ENCODE results near the gene NCOR2. TPM values are rescaled to one million over a fixed set of nuclear protein-coding genes. Genes with fewer than 3 reads are reported as not detected.

Gene NCOR2
- polyA plus RNA-seq, 1 donor: 146 TPM

DNA sequence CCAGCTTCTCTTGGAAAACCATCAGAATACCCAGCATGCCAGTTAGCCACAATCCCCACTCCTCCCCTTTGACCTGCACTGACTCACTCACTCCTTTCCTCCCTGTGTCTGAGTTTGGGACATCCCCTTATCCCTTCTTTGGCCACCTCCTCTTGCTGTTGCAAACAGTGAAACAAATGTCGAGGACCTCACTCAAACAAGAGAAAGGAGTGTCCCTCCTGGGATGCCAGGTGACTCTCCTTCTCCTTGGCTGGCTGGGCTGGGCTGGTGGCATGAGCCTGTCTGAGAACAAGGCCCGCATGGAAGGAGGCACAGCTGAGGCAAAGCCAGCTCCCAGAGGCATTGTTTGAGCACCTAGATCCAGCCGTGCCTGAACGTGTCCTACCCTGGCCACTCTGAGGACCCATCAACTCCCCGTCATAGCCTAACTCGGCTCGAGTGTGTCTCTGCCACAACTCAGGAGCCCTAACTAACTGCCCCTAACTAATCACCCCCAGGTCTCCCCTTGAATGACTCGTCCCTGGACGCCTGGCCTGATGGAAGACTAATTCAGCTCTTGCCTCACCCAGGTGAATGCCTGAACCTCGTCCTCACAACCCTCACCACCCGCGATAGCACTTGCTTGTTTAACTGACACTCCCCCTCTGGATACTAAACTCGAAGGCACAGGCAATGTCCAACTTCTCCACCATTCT, 43.0 kb downstream of the NCOR2 start:
- DNase-seq: no peak

DNA sequence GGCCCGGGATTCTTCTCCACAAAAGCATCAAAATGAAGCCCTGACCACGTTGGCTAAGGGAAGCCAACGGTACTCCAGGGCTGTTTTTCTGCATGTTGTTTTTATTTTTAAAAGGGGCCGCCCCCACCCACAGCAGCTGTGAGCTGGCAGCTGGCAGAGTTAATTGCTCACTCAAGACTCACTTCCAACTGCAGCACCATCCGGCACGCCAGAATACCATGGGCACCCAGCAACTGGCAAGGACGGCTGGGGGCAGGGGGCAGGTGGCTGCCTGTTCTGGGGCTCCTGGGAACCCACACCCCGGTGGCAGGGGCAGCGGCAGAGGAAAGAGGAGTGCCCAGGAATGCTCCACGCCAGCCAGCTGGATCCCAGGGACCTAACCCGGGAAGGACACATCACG, 44.3 kb downstream of the NCOR2 start:
- DNase-seq: no peak

DNA sequence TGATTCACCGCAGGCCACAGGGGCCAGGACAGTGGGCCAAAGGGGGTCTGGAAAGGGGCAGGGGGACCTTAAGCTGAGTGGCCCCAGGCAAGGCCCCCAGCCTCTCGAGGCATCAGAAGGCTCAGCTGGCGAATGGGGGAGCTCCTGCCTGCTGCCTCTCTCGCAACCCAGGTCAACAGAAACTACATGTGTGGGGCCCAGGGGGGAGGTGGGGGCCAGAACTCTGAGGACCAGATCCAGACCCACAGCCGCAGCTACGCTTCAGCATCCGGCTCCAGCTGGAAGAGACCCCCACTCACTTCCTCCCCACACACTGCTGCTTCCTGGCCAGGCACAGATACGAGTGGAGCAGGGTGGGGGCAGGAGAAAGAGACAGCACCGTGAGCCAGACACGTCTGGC, 46.5 kb downstream of the NCOR2 start:
- DNase-seq: no peak

DNA sequence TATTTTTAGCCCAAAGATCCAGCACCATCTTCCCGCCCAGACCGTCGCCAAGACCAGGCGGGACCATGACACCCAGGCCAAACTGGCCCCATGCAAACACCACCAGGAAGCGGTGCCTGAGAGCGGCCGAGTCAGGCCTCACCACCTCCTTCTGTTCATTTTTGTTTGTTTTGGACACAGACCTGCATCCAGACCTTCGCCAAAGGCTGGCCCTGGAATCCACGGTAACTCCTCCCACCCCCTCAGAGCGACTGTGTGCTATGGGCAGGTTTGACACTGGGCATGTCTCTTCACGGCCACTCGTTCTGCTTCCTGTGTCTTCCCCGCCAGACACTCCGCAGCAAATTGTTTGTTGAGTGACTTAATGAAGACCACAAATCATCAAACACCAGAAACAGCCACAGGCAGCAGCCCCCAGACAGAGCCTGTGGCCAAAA, 47.1 kb downstream of the NCOR2 start:
- no peak for DNase-seq

DNA sequence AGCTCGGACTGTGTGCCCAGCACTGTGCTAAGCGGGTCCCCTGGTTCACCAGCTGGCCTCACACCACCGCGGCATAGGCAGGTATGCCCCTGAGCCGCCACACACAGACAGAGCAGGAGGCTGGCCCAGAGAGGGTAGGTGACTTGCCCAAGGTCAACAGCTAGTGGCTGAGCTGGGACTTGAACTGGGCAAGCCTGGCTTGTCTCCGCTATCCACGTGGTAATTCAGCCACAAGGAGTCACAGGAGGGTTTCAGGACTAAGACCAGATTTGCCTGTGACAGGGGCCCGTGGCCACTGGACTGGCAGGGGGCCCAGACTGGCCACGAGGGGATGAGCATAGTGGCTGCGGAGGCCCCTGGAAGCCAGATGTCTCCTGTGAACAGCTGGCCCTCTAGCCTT, 47.7 kb downstream of the NCOR2 start:
- DNase-seq: no peak

DNA sequence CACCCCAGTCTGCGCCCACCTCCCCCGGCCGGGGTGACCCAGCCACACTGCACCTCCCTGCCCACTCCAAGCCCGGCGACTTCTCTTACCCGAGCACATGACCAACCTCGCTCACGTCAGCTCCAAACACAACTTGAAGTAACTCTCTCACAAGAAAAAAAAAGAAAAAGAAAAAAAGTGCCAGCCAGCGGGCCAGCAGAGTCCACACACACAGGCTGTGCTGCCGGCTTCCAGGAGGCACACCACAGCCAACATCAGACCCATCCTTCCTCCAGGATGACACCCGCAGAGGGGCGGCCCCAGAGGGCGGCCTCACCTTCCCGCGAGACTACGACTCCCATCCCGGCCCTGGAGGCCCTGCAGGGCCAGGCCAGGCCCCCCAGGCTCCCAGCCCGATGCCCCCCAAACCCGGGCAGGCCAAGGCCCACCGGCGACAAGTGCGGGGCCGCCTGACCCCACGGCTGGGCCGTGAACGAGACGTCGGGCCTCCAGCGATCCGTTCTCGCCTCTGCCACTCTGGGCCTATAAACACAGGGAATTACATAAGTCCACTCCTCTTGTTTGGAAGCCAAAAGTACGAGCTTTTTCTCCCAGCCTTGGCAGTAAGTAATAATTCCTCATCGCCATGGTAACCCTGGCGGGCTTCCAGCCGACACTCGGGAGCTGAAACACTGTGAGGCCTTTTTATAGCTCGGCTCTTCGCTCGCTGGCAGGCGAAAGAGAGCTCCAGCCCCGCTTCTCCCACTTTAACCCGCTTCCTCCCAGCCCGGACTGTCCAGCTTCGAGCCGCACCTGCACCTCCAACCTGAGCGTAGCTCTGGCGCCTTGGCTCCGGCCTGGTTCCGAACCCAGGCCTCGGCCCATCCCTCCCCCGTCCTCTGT, 49.1 kb downstream of the NCOR2 start:
- peak; percentile 98 for DNase-seq

Measured in hindlimb muscle (tissue), 1 donor.